Upper lobe of left lung (tissue), 4 donors: ENCODE results near the gene SLC25A44.

Experiments
- EP300 ChIP-seq, 4 donors: sonication (generic); formaldehyde crosslinking; IDR thresholded peaks; one replicate each; pipeline ENCODE4 v1.5.1; 2017; ENCODE audit warnings: antibody characterized with exemption in 4 of 4, control low read depth in 2 of 4
- POLR2A ChIP-seq, 4 donors: fragments of 450-650 bp; IDR thresholded peaks; one replicate each; pipeline ENCODE4 v1.5.1; 2016 to 2017; ENCODE audit warnings: antibody characterized with exemption in 4 of 4, mild to moderate bottlenecking in 2 of 4

DNA sequence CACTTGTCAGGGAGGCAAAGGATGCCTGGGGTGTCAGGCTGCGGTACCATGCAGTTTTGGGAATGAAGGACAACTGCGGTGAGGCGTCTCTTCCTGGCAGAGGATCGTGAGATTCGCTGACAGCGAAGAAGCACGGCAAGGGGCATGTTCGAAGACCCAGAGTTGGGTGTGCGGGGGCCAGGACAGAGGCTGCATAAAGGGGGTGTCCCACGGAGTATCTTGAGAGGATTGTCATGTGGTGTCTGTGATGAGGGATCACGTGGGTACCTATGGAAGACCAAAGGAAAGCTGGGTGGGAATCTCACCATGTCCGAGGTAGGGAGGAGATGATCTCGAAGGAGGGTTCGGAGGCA lies 372 bp downstream of the SLC25A44 start:
- TF ChIP-seq POLR2A (IDR thresholded peaks at IDR 0.05), result no peak
- no peak for TF ChIP-seq EP300 (IDR thresholded peaks at IDR 0.05)
